ENCODE measurements around the gene IPO4.
A peak's percentile ranks its signal among the peaks of the same experiment; 100 is the strongest.

IPO4 gene

GRCh38 chr14:24215495-24216344 lies 27.1 kb upstream of the IPO4 start, which contains the start of gene MDP1:
Gene MDP1, minus strand, starts transcription at chr14:24216066. Its CDS starts 111 bp downstream, at chr14:24215955.
- peak; percentile 78 for TF ChIP-seq FOXP2 (optimal IDR thresholded peaks at IDR 0.05; ENCODE audit: borderline replicate concordance, extremely low read depth, extremely low read length, insufficient read depth)
- TF ChIP-seq, protein P1, sequence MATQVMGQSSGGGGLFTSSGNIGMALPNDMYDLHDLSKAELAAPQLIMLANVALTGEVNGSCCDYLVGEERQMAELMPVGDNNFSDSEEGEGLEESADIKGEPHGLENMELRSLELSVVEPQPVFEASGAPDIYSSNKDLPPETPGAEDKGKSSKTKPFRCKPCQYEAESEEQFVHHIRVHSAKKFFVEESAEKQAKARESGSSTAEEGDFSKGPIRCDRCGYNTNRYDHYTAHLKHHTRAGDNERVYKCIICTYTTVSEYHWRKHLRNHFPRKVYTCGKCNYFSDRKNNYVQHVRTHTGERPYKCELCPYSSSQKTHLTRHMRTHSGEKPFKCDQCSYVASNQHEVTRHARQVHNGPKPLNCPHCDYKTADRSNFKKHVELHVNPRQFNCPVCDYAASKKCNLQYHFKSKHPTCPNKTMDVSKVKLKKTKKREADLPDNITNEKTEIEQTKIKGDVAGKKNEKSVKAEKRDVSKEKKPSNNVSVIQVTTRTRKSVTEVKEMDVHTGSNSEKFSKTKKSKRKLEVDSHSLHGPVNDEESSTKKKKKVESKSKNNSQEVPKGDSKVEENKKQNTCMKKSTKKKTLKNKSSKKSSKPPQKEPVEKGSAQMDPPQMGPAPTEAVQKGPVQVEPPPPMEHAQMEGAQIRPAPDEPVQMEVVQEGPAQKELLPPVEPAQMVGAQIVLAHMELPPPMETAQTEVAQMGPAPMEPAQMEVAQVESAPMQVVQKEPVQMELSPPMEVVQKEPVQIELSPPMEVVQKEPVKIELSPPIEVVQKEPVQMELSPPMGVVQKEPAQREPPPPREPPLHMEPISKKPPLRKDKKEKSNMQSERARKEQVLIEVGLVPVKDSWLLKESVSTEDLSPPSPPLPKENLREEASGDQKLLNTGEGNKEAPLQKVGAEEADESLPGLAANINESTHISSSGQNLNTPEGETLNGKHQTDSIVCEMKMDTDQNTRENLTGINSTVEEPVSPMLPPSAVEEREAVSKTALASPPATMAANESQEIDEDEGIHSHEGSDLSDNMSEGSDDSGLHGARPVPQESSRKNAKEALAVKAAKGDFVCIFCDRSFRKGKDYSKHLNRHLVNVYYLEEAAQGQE (IDR thresholded peaks at IDR 0.05; ENCODE audit: insufficient read depth in 1 of 2, low read depth in 2 of 2, low read length in 2 of 2): no peak
- TF ChIP-seq POLR2AphosphoS5 (IDR thresholded peaks at IDR 0.05; ENCODE audit: low read depth, low read length): peak; percentile 71
- no peak for TF ChIP-seq SIN3A (IDR thresholded peaks at IDR 0.05; ENCODE audit: borderline replicate concordance, insufficient read depth, low read length)
- TF ChIP-seq TAF1 (IDR thresholded peaks at IDR 0.05; ENCODE audit: borderline replicate concordance, insufficient read depth, low read length): peak; percentile 51; the same call in 1 of the 2 replicates

DNA sequence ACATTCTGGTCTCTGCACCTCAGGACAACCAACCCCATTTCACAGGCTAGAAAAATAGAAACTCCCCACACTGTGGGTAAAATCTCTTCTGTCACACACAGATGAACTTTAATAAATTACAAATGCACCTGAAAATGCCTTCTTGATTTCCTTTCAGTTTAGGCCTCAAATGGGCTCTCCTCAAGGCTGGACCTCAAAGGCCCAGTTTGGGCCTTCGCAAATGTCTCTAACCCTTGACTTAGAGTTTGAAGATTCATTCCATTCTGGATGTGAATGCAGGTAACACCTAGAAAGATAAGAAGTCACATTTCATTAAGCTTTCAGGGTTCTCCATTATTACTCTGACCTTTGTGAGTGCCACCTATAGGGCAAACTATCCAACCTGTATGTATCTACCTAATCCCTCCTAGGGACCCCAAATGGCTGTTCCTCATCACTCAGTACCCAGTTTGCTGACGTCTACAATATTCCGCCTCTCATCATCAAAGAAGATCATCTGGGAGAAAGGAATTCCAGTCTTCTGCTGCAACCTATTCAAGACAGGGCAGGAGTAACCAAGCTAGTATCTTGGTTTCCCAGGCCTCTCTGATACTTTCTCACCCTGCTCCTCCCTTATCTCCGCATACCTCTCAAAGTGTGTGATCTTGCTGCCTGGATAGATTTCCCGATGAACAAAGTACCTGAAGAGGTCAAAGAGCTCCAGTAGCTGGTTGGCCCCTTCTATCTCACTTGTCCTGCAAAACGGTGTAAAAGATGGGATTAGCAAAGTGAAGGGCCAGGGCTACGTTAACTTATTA lies 25.4 kb upstream of the IPO4 start:
- TF ChIP-seq SIN3A (IDR thresholded peaks at IDR 0.05; ENCODE audit: borderline replicate concordance, insufficient read depth, low read length): no peak
- no peak for TF ChIP-seq POLR2AphosphoS5 (IDR thresholded peaks at IDR 0.05; ENCODE audit: low read depth, low read length)
- TF ChIP-seq TAF1 (IDR thresholded peaks at IDR 0.05; ENCODE audit: borderline replicate concordance, insufficient read depth, low read length): no peak
- TF ChIP-seq, protein P1 (IDR thresholded peaks at IDR 0.05; ENCODE audit: insufficient read depth in 1 of 2, low read depth in 2 of 2, low read length in 2 of 2): no peak
- TF ChIP-seq FOXP2 (optimal IDR thresholded peaks at IDR 0.05; ENCODE audit: borderline replicate concordance, extremely low read depth, extremely low read length, insufficient read depth): no peak

- TF ChIP-seq TAF1 (IDR thresholded peaks at IDR 0.05; ENCODE audit: borderline replicate concordance, insufficient read depth, low read length) (no peak), FOXP2 (optimal IDR thresholded peaks at IDR 0.05; ENCODE audit: borderline replicate concordance, extremely low read depth, extremely low read length, insufficient read depth) (peak; percentile 63), POLR2AphosphoS5 (IDR thresholded peaks at IDR 0.05; ENCODE audit: low read depth, low read length) (peak; percentile 67; the same call in 1 of the 2 replicates), SIN3A (IDR thresholded peaks at IDR 0.05; ENCODE audit: borderline replicate concordance, insufficient read depth, low read length) (no peak)
- TF ChIP-seq, protein P1 (IDR thresholded peaks at IDR 0.05; ENCODE audit: insufficient read depth in 1 of 2, low read depth in 2 of 2, low read length in 2 of 2): no peak
Measured at GRCh38 chr14:24212924-24213865, 24.6 kb upstream of the IPO4 start, which contains the start of gene CHMP4A. Gene CHMP4A, minus strand, starts transcription at chr14:24213488. Its CDS starts 49 bp downstream, at chr14:24213439.

GRCh38 chr14:24211311-24211710 lies 22.7 kb upstream of the IPO4 start:
- TF ChIP-seq TAF1 (IDR thresholded peaks at IDR 0.05; ENCODE audit: borderline replicate concordance, insufficient read depth, low read length) (no peak), POLR2AphosphoS5 (IDR thresholded peaks at IDR 0.05; ENCODE audit: low read depth, low read length) (no peak), FOXP2 (optimal IDR thresholded peaks at IDR 0.05; ENCODE audit: borderline replicate concordance, extremely low read depth, extremely low read length, insufficient read depth) (no peak), SIN3A (IDR thresholded peaks at IDR 0.05; ENCODE audit: borderline replicate concordance, insufficient read depth, low read length) (no peak)
- TF ChIP-seq, protein P1 (IDR thresholded peaks at IDR 0.05; ENCODE audit: insufficient read depth in 1 of 2, low read depth in 2 of 2, low read length in 2 of 2): no peak

Data from PFSK-1 (cell line).